ENCODE measurements around the gene CYGB.

Gene CYGB

DNA sequence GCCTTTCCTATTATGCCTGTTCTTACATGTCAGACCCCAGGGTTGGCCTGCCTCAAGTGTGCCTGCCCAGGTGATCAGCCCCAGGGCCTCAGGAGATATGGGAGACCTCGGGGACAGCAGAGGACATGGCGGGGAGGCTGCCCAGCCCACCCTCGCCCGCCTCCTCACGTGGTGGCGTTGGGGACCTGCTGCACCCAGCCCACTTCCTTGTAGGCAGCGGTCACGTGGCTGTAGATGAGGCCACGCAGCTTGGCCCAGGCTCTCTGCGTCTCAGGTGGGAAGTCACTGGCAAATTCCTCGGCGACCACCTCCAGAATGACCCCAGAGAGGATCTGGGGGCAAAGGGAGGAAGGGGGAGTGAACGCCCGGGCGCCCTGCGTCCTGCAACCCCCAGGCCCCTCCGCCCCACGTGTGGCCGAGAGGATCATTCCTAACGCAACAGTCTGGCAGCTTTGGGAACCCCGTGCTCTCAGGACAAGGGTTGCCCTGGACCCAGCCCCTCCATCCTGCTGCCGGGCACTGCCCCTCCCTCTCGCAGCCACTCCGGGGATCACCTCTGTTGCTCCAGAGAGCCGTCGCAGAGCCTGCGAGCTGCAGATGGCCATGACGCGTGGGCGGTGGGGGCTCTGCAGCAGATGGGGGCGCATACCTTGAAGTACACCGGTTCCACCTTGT lies 6.6 kb downstream of the CYGB start:
- H3K27me3 ChIP-seq (replicated peaks; ENCODE audit: control insufficient read depth, insufficient read depth, low read length), result peaks cover 2% of the 10 kb centered on the region; the same call in 1 of the 2 replicates
- TF ChIP-seq, protein P1, sequence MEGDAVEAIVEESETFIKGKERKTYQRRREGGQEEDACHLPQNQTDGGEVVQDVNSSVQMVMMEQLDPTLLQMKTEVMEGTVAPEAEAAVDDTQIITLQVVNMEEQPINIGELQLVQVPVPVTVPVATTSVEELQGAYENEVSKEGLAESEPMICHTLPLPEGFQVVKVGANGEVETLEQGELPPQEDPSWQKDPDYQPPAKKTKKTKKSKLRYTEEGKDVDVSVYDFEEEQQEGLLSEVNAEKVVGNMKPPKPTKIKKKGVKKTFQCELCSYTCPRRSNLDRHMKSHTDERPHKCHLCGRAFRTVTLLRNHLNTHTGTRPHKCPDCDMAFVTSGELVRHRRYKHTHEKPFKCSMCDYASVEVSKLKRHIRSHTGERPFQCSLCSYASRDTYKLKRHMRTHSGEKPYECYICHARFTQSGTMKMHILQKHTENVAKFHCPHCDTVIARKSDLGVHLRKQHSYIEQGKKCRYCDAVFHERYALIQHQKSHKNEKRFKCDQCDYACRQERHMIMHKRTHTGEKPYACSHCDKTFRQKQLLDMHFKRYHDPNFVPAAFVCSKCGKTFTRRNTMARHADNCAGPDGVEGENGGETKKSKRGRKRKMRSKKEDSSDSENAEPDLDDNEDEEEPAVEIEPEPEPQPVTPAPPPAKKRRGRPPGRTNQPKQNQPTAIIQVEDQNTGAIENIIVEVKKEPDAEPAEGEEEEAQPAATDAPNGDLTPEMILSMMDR (IDR thresholded peaks at IDR 0.05; ENCODE audit: insufficient read depth, low read length, poor library complexity, severe bottlenecking), result no peak
- H3K36me3 ChIP-seq (ENCODE audit: control insufficient read depth, insufficient read depth, low read length), result no peaks in the 10 kb centered on the region
- no peak overlapping the region for H3K4me3 ChIP-seq (replicated peaks; ENCODE audit: low read depth, low read length)
- DNase-seq (ENCODE audit: extremely low read depth, insufficient read length), result no peak

DNA sequence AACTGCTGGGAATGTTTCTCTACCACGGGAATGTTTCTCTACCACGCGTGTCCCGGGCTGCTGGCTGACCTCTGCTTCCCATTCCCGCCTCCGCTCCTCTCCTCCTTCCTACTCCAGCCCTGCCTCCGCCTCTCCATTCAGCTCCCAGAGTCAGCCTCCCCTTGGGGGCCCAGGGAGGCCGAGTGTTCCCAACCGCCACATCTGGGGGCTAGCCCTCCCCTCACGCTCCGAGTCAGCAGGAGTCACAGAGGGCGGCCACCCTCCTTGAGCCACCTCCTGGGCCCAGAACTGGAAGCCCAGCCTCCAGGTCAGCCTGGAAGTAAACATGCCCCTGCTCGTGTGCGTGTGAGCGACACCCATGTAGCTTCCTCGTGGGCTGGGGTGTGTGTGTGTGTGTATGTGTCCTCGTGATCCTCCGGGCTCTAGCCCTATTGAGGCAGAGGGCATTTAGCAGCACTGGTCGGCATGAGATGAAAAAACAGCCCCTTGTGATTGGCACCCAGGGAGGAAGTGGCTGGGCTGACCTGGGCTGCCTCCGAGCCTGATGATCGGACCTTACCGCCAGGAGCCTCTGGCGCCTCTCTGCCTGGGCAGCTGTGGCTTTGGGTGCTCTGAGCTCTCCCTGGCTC lies 7.3 kb downstream of the CYGB start:
- Histone ChIP-seq H3K4me3 (replicated peaks; ENCODE audit: low read depth, low read length) (no peak overlapping the region), H3K36me3 (ENCODE audit: control insufficient read depth, insufficient read depth, low read length) (no peaks in the 10 kb centered on the region), H3K27me3 (replicated peaks; ENCODE audit: control insufficient read depth, insufficient read depth, low read length) (no peaks in the 10 kb centered on the region)
- DNase-seq (ENCODE audit: extremely low read depth, insufficient read length), result no peak
- TF ChIP-seq, protein P1 (IDR thresholded peaks at IDR 0.05; ENCODE audit: insufficient read depth, low read length, poor library complexity, severe bottlenecking), result no peak

DNA sequence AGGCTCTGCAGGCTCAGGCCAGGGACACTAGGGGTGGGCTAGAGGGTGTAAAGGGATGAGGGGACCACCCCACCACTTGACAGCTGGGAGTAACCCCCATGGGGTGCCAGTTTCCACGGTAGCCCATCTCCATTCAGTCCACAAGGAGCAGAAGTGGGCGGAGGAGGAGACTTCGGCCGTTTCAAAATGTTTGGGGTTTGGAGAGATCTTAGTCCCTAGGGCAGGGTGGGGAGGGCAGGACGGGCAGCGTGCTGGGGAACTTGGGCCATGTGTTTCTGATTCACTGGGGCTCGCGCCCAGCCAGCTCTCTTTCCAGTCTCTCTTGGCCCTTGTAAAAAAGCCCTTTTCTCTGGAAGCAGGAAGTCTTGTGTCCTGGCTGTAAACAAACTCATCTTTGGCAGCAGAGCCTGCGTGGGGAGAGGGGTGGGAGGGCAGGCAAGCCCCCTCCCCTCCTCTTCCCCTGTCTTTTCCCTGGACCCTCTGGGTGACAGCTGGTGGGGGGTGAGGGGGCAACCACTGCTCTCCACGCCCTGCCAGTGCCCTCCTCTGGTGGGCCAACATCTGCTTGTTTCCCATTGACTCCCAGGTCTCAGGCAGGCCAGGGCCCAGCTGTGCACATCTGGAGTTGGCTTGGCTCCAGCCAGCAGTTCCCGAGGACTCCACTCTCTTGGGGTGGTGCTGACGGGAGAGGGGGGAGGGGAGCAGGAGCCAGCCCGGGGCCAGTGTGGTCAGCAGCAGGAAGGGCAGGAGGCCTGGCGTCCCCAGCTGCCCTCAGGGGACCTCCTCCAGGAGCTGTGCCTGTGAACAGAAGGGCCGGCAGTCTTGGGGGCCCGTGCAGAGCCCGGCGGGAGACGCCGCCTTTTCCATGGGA lies 8.1 kb downstream of the CYGB start:
- DNase-seq (ENCODE audit: extremely low read depth, insufficient read length), result peak; percentile 35

DNA sequence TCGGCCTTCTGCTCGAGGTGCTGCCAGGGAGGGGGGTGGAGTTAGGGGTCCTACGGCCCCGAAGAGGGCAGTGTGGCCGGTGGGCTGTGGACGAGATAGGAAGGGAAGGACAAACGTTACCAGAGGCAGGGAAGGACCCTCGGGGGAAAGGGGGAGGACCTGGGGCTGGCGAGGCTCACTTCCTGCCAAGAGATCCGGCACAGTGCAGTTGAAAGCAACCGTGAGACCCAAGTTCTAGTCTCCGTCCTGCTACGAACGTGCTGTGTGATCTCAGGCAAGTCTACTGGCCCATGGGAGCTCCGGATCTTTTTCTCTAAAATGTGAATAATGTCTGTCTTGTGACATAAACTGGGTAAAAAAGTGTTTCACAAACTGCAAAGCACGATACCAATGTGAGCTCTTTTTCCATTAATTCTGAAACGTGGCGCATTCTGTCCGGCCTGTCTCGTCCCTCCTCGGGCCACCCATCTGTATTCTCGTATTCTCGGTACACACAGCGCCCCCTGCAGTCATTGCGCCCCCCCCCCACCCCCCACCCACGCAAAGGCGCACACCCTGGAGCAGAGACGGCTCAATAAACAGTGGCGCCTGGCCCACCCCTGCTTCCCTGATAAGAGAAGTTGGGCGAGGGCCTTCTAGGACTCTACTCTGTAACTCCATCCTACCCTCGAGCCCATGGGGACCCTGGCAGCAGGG lies 8.8 kb downstream of the CYGB start:
- H3K4me3 ChIP-seq (replicated peaks; ENCODE audit: low read depth, low read length), result peak overlapping the region; percentile 46
- peak; percentile 49 for DNase-seq (ENCODE audit: extremely low read depth, insufficient read length)
- H3K27me3 ChIP-seq (replicated peaks; ENCODE audit: control insufficient read depth, insufficient read depth, low read length), result no peaks in the 10 kb centered on the region
- no peaks in the 10 kb centered on the region for H3K36me3 ChIP-seq (ENCODE audit: control insufficient read depth, insufficient read depth, low read length)
- TF ChIP-seq, protein P1 (IDR thresholded peaks at IDR 0.05; ENCODE audit: insufficient read depth, low read length, poor library complexity, severe bottlenecking), result peak; percentile 51

More for the DNA sequence above, 8.1 kb downstream of the CYGB start:
- TF ChIP-seq, protein P1 (IDR thresholded peaks at IDR 0.05; ENCODE audit: insufficient read depth, low read length, poor library complexity, severe bottlenecking), result no peak
- Histone ChIP-seq H3K36me3 (ENCODE audit: control insufficient read depth, insufficient read depth, low read length) (no peaks in the 10 kb centered on the region), H3K4me3 (replicated peaks; ENCODE audit: low read depth, low read length) (peak overlapping the region; percentile 4; the same call in 1 of the 2 replicates), H3K27me3 (replicated peaks; ENCODE audit: control insufficient read depth, insufficient read depth, low read length) (no peaks in the 10 kb centered on the region)

DNA sequence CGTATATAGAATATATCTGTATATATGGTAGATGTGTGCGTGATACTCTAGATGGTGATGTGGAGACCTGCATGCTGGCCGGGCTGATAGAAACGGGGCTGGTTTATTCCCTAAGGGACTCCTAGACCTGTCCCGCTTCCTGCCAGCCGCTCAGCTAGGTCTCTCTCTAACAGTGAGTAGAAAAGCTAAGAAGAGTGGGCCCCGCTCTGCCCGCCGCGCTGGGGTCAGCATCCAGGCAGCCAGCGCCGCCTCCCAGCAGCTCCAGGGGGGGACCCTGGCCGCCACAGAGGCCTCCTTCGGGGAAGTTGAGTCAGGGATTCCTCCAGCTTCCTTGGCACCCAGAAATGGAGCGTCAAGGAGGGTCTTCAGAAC lies 9.4 kb downstream of the CYGB start:
- no peaks in the 10 kb centered on the region for H3K36me3 ChIP-seq (ENCODE audit: control insufficient read depth, insufficient read depth, low read length)
- peak overlapping the region; percentile 46 for H3K4me3 ChIP-seq (replicated peaks; ENCODE audit: low read depth, low read length)
- peak; percentile 50 for DNase-seq (ENCODE audit: extremely low read depth, insufficient read length)
- TF ChIP-seq, protein P1 (IDR thresholded peaks at IDR 0.05; ENCODE audit: insufficient read depth, low read length, poor library complexity, severe bottlenecking), result no peak
- H3K27me3 ChIP-seq (replicated peaks; ENCODE audit: control insufficient read depth, insufficient read depth, low read length), result no peaks in the 10 kb centered on the region

Data from GM06990 (cell line).